HG02610 (cell line): ENCODE results near the gene DEFB112.

Experiments
- ATAC-seq: cut with Tn5 transposase; IDR thresholded peaks from one replicate; pipeline ENCODE4 v1.9.1; 2021; ENCODE audit warnings: mild to moderate bottlenecking, moderate library complexity; ENCODE audit not compliant: unreplicated experiment

The DEFB112 gene, protein sequence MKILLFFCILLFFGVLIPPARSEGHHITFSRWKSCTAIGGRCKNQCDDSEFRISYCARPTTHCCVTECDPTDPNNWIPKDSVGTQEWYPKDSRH

DNA sequence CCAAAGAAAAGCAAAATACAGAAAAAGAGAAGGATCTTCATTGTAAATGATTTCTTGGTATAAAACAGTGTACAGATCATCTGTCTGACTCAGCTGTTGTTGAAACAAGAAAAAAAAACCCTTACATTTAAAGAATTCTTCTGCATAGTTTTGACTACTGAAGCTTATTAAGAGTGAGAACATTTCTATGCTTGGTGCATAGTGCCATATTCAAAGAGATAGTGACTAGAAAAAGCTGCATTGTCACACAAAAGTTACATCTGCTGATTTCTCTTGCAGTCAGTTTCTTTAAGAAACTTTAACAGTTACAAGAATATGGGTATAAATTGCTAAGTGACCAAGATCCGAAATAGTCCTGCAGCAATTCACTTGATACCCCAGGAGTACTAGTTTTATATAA, at the start of gene DEFB112:
Gene DEFB112 (minus strand): TSS at position 101 of the 400 bp plus-strand sequence. CDS start 60 bp downstream, at position 41.
- no peak for ATAC-seq

DNA sequence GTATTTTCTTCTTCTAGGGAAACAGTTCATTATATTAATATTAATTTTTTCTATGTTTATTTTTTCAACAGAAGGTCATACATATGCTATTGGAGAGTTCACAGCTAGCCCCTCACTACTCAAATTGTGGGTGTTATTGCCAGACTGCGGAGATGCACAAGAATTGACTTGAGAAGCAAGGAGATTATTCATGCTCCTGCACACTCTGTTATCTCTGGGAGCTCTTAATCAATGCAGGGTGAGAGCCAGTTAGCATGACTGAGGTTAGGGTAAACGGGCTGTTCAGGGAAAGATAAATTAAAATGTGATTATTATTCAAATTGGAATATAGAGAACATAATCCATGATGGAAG, 48.9 kb upstream of the DEFB112 start:
- ATAC-seq = no peak

DNA sequence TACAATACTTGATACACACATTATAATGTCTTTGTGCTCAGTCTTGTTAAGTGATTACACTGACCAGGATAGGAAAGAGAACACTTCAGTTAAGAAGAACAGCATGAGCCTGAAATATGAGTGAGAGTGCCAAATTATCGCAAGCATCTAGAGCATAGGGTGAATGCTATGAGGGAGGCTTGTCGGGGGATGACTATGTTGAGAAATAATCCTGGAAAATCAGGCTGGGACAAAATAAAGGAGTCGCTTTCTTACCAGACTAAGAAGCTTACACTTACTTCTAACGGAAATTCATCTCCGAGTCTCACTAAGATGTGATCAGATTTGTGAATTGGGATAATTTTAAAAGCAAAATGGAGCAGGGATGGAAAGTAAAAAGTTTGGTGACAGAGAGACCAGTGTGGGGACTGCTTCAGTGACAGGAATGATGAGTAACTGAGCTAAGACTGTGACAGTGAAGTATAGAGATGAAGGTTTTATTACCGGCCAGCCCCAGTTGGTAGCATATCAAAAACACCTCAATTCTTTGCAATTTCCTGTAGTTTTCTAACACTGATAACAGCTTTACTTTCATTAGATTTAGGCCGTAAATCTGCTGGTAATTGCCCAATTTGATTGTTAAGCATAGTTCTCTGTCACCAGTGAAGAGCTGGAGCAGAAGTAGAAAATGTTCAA, 48.4 kb upstream of the DEFB112 start:
- no peak for ATAC-seq

DNA sequence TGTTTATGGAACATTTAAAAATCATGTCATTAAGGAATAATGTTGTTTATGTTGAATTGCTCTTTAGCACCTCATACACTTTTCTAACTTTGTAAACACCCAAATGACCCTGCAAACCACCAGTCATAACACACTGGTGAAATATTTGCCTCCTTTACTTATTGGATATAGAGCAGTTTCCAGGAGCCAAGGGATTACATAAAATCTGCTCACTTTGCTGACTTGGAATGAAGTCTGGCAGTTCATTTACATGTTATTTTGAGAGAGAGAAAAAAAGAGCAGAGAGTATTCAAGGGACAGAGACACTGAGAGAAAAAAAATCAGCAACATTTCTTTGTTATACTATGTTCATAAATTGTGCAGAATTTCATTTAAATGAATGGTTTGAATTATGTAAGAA, 46.6 kb upstream of the DEFB112 start:
- ATAC-seq = no peak

DNA sequence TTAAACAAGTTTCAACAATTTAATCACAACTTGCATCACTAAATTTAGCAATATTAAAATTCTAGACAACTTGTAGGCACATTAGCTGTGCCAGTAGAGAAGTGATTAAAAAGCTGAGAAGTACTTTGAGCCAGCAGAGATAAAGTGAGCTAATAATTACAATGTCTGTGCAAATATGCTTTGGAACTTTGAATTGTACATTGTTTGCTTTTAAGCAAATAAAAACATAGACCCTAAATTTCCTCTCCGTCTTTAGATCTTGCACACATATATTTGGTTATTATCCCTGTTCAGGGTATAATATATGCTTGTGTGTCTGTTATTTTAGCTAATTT, 44.2 kb upstream of the DEFB112 start:
- ATAC-seq = no peak

DNA sequence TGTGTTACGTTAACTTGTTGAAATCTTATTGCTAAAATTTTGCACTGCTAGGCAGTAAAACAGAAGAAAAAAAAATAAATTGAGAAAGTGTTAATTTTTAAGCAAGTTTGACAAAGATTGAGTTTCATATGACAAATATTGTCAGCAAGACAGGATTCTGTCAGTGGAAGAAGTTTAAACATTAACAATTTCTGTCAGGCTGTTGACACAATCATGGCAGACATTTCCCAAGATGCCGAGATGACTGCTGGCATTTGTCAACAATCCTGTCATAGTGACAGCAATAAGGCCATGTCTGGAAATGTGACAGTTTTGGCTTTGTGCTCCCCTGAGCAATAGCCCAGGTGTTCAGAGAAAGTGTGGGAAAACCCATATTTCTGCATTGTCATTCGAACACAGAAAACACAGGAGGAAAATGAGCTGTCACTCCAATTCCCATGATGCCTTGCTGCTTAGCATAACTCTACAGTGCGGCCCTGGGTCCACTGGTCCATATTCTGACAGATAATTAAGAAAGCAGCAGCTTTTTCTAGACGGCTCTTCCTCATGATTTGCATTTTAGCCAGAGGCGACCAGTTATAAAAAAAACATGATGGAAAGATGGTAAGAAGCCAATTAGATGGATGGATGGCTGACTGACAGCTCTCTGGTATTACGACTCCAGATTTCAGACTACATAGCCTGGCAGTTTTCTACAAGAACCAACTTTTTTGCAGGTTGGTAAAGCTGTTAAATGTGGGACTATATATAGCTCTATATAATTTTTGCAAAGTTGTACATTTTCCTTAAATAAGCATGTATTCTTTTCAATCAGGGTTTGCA, 43.6 kb upstream of the DEFB112 start:
- ATAC-seq = no peak

DNA sequence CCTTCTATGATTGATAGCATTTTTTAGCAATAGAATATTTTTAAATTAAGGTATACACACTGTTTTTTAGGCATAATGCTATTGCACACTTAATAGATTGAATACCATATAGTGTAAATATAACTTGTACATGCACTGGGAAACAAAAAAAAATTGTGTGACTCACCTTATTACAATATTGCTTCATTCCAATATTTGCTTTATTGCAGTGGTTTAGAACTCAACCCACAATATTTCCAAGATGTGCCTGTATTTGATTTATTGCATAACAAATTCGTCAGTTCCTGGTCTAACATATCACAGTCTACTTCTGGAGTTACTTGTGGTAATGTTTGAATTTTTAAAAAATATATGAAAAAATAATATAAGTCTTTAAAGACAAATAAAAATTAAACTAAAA, 41.9 kb upstream of the DEFB112 start:
- ATAC-seq = no peak

DNA sequence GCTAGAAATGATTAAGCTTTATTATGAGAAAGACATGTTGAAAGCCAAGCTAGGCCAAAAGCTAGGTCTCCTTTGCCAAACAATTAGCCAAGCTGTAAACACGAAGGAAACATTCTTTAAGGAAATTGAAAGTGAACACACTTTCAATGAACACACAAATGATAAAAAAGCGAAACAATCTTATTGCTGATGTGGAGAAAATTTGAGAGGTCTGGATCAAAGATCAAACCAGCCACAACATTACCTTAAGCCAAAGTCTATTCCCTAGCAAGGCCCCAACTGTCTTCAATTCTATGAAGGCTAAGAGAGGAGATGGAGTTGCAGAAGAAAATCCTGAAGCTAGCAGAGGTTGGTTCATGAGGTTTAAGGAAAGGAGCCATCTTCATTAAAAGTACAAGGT, 40.2 kb upstream of the DEFB112 start:
- ATAC-seq = no peak

DNA sequence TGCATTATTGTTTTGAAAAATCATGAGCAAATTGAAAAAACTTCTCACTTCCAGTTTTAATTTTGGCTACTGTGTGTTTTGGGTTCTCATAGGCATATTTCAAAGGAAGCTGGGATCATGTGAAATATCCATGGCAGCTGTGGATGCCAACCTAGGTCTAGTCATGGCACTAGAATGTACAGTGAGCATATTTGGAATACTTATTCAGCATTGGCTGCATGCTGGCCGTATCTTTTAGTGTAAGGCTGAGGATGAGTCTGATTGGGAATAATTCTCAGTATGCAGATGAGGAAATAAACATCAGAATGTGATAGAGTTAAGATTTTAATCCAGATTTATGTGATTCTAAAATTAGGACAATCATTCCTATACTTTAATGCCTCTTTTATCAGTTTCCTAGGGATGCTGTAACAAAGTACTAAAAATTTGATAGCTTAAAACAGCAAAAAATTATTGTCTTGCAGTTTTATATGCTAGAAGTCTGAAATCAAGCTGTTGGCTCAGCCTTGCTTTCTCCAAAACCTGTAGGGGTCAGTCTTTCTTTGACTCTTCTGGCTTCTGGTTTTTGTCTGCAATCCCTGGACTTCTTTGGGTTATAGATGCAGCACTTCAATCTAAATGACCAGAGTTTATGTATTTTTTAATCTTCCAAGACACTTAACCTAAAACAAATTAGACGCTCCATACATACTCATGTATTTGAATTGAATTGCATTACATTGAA, 37.7 kb upstream of the DEFB112 start:
- ATAC-seq = no peak

DNA sequence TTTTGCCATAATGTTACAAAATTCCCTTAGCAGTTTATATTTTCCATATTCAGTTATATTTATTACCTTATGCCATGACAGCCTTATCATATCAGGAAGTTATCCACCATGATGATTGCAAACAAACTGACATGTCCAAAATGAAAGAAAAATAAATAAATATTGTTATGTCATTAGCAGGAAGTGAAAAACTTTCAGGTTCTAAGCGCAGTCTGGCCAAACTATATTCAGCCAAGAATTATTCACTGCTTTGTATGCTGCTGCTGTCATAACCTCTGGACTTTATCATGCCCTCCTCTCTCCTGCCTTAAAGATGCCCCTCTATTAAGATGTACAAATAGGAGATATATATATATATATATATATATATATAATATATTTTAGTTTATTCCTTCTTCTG, 27.7 kb upstream of the DEFB112 start:
- no peak for ATAC-seq

DNA sequence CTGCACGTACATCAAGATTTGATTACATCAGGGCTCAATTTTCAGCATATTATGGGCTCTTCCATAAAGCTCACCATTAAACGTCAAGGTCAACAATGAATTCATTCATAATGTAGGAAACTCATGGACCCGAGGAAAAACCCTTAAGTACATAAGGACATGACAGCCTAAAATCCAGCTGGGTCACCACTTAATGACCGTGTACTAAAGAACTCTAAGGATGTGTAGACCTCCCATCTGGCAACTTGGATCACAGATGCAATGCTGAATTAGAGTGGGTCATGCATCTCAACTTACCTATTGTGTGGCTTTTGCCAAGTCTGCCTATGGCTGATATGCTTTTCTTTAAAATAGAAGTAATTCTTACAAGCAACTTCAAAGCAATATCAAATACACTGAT, 26.7 kb upstream of the DEFB112 start:
- no peak for ATAC-seq

DNA sequence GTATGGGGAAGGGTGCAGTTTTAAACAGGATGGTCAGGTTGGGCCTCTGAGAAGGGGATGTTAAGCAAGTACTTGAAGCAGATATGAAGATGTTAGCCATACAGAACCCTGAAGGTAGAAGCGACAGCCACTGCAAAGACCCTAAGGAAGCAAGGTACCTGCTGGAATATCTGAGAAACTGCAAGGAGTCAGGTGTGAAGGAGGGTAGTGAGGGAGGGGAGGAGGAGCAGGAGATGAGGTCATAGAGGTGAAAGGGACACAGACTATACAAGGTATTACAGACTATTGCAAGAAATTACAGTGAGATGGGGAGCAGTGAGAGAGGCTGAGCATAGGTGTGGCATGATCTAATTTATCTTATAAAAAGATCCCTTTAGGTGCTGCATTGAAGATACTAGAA, 22.2 kb upstream of the DEFB112 start:
- no peak for ATAC-seq

DNA sequence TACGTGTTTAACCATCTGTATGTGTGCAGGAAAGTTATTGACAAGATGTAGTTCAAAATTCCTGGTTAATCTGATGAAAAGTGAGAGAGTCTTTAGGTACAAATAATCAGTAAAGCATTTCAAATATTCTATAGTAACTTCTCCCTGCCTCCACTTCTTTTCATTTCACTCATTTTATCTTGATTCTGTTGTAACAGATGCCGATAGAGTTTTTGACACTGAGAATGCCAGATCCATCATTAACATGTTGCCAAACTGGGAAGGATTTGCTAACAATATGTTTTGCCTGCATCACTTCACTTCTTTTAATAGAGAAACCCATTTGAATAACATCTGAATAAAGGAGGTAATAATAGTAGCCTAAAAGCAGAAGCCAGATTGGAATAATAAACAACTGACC, 20.4 kb upstream of the DEFB112 start:
- no peak for ATAC-seq

DNA sequence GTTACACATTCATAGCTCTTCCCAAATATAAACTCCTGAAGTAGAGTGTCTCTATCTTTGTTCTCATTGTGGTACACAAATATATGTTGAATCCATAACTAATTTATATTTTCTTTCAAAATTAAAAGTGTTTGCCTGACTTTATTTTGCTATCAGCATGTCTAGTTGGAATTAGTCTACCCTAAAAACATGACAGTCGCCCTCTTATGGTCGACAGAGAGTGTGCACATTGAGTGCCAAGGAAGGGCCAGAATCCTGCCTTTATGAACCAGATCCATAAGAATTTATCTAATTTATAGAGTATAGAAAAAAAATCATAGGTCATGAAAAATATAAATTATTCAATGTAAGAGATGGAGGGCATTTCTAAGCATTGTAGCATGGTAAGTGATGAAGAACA, 12.3 kb upstream of the DEFB112 start:
- no peak for ATAC-seq

DNA sequence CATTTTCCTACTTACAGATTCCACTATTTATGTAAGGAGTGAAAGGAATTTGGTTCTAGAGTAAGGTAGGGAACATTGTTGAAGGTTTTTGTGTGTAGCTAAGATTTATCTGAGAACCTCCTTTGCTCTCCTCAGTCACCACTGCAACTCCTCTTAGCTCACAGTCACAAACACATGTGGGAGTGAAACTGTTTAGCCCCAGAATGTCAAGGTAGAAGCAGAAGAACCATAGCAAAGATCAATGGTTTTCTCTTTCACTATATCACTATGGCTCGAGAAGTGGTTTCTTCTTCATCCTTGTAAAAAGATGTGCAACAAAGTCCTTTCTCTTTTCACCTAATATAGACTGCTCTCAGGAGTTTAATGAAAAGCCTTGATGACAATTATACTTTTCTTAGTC, 6.5 kb upstream of the DEFB112 start:
- no peak for ATAC-seq

DNA sequence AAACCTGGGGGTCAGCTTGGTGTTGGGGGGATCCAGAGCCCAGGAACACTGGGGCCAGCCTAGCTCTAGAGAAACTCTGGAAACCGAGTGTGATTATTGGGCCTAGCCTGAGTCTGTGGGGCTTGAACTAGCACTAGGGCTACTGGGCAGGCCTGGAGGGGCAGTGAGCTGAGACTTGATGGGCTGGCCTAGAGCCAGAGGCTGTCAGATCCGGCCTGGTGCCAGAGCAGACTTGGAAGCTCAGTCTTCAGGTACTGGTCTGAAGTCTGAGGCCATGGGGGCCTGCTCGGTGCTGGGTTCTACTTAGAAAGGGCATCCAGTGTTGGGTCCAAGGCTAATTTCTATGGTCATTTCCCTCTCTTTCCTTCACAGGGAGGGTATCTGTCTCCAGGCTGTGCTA, 2.7 kb downstream of the DEFB112 start:
- ATAC-seq = no peak

DNA sequence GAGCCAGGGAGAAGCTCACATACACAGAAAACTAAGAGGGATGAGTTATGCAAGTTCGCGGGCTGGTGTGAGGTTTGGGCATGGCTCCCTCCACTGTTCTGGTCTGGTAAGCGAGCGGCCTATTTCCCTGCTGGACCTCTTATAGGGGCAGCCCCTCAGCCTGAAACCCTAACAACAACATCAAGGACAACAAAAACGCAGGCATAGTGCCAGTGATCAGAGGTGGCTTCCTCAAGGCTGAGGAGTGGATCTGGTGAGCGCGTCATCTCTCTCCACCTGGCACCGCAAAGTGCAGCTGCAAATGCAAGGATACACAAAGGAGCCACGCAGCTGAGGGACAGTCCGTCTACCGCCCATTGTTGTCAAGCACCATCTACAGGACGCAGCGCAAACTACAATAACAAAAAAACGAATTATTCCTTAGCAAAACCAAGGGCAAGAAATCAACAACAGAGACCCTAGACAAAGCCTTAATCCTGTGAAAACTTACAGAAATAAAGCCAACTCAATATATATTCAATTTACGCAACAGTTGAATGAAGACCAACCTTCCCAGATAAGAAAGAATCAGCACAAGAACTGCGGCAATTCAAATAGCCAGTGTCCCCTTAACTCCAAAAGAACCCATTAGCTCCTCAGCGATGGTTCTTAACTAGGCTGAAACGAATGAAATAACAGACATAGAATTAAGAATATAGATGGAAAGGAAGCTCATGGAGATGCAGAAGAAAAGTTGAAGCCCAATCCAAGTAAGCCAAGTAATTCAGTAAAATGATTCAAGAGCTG, 18.8 kb downstream of the DEFB112 start:
- no peak for ATAC-seq

DNA sequence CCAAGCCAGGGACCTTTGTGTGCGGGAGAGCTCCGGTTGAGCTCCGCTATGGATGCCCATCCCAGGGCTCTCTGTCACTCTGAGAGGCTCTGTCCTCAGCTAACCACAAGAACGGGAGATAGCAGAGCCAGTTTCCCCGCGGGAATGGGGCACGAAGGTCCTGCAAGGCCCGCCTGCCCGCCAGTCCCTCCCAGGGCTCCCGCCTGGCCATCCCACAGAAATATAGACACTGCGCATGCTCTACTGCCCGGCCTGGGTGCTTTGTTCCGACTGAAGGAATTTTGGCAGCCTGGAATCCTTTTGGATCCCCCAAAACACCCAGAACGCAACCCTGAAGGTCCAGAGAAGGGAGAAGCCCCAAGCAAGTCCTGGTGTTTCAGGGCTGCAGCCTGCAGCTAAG, 19.4 kb downstream of the DEFB112 start:
- ATAC-seq = no peak

DNA sequence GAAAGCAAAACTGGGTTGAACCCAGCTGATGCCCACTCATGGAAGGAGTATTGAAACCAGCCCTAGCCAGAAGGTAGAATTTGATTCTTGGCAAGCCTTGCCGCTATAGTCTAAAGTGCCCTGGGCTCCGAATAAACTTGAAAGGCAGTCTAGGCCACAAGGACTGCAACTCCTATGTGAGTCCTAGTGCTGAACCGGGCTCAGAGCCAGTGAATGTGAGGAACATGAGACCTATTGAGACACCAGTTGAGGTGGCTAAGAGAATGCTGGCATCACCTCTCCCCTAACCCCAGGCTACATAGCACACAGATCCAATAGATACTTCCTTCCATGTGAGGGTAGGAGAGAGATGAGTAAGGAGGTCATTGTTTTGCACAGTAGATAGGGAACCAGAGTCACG, 24.5 kb downstream of the DEFB112 start:
- no peak for ATAC-seq

DNA sequence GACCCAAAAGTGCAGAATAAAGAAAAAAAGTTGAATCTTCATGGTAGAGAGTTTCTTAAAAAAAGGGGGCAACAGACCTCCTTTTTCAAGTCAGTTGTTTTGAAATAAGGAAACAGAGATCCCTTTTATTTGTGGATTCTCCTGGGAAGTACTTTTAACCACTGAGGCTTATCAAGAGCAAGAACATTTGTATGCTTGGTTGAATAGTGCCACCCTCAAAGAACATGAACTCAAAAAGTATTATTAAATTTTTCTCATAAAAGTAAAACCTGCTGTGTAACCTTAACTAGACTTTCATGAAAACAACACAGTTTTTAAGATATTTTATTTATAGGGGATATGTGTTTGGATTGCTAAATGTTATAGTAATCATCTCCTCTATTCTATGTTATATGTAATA, 27.8 kb downstream of the DEFB112 start, which contains the start of gene DEFB110:
Gene DEFB110 (minus strand): TSS at position 101 of the 400 bp plus-strand sequence. CDS start 59 bp downstream, at position 42.
- ATAC-seq = no peak

DNA sequence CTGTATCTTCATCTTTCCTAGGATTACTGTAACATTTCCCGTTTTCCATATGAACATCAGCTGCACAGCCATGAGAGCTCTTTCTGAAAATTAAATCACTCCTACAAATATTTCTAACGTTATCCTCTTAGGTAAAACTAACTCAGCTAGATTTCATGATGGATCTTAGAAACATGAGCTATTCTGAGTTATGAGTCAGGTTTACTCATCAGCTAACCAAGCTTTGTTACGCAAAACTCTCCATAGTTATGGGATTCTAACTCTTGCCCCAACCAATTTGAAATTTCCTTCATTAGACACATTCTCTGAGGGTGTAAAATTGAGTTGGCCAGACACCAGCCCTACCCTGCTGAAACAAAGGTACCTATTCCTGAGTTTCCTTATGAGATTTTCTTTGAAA, 41.9 kb downstream of the DEFB112 start:
- no peak for ATAC-seq
